Measurements from ENCODE around the gene GNAT3.

The GNAT3 gene

GRCh38 chr7:80500325-80500724 is 11.5 kb downstream of the GNAT3 start:
- DNase-seq (ENCODE audit: low spot score) = no peak

GRCh38 chr7:80499350-80499953 is 12.4 kb downstream of the GNAT3 start:
- DNase-seq (ENCODE audit: low spot score) = no peak

GRCh38 chr7:80498481-80499349 is 13.1 kb downstream of the GNAT3 start:
- no peak for DNase-seq (ENCODE audit: low spot score)

- DNase-seq (ENCODE audit: low spot score) = no peak
Observed at GRCh38 chr7:80496586-80496985, 15.3 kb downstream of the GNAT3 start.

GRCh38 chr7:80493121-80493849 is 18.6 kb downstream of the GNAT3 start:
- DNase-seq (ENCODE audit: low spot score) = no peak

- DNase-seq (ENCODE audit: low spot score) = no peak
Observed at GRCh38 chr7:80491462-80491861, 20.4 kb downstream of the GNAT3 start.

GRCh38 chr7:80488851-80489370 is 23.0 kb downstream of the GNAT3 start:
- no peak for DNase-seq (ENCODE audit: low spot score)

GRCh38 chr7:80488406-80488805 is 23.5 kb downstream of the GNAT3 start:
- no peak for DNase-seq (ENCODE audit: low spot score)

- DNase-seq (ENCODE audit: low spot score) = no peak
Observed at GRCh38 chr7:80485721-80486120, 26.1 kb downstream of the GNAT3 start.

- no peak for DNase-seq (ENCODE audit: low spot score)
Observed at GRCh38 chr7:80482950-80483349, 28.9 kb downstream of the GNAT3 start.

GRCh38 chr7:80481196-80481884 is 30.5 kb downstream of the GNAT3 start:
- DNase-seq (ENCODE audit: low spot score) = no peak

- no peak for DNase-seq (ENCODE audit: low spot score)
Observed at GRCh38 chr7:80480566-80480965, 31.3 kb downstream of the GNAT3 start.

GRCh38 chr7:80478683-80479082 is 33.2 kb downstream of the GNAT3 start:
- DNase-seq (ENCODE audit: low spot score) = no peak

GRCh38 chr7:80476035-80476434 is 35.8 kb downstream of the GNAT3 start:
- DNase-seq (ENCODE audit: low spot score) = no peak

- DNase-seq (ENCODE audit: low spot score) = no peak
Observed at GRCh38 chr7:80475383-80475782, 36.5 kb downstream of the GNAT3 start.

- DNase-seq (ENCODE audit: low spot score) = no peak
Observed at GRCh38 chr7:80473751-80474150, 38.1 kb downstream of the GNAT3 start.

GRCh38 chr7:80472491-80473200 is 39.2 kb downstream of the GNAT3 start:
- no peak for DNase-seq (ENCODE audit: low spot score)

- no peak for DNase-seq (ENCODE audit: low spot score)
Observed at GRCh38 chr7:80468931-80469714, 42.7 kb downstream of the GNAT3 start.

GRCh38 chr7:80467069-80467468 is 44.8 kb downstream of the GNAT3 start:
- DNase-seq (ENCODE audit: low spot score) = no peak

GRCh38 chr7:80466636-80467035 is 45.2 kb downstream of the GNAT3 start:
- DNase-seq (ENCODE audit: low spot score) = no peak

GRCh38 chr7:80464211-80464610 is 47.7 kb downstream of the GNAT3 start:
- DNase-seq (ENCODE audit: low spot score) = no peak
